Peyer's patch (tissue), 4 donors: ENCODE data around the gene MAPK1IP1L.

Experiments used
- POLR2A ChIP-seq, 2 donors: fragments of 450-650 bp; IDR thresholded peaks; one replicate each; pipeline ENCODE4 v1.5.1; 2017; ENCODE audit warnings: antibody characterized with exemption in 2 of 2, mild to moderate bottlenecking in 2 of 2, moderate library complexity in 2 of 2
- TF ChIP-seq, protein P1 (sequence below), 6 experiments: fragments of 450-650 bp in 4 of 6; fragments of 200-600 bp in 2 of 6; sonication (generic) in 1 of 6; IDR thresholded peaks; one replicate each; pipeline ENCODE4 v1.5.1; 2017 to 2019; ENCODE audit warnings: antibody characterized with exemption in 6 of 6, mild to moderate bottlenecking in 3 of 6, moderate library complexity in 1 of 6

DNA sequence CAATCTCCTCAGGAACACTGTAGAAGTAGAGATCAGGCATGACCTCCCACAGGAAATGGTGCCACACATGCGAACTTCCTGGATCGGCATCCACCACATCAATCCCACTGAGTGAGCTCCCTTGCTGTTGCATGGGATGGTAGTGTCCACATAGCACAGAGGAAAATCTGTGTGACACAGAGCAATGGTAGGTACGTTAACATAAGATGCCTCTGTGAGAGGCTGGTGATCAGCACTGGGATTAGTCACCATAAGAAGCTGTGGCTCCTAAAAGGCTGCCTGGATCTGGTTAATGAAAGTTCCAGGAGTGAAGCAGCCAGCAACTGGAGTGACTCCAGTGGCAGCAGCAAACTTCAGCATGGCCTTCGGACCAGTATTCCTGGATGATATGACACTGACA is 46.4 kb upstream of the MAPK1IP1L start:
- TF ChIP-seq, protein P1, sequence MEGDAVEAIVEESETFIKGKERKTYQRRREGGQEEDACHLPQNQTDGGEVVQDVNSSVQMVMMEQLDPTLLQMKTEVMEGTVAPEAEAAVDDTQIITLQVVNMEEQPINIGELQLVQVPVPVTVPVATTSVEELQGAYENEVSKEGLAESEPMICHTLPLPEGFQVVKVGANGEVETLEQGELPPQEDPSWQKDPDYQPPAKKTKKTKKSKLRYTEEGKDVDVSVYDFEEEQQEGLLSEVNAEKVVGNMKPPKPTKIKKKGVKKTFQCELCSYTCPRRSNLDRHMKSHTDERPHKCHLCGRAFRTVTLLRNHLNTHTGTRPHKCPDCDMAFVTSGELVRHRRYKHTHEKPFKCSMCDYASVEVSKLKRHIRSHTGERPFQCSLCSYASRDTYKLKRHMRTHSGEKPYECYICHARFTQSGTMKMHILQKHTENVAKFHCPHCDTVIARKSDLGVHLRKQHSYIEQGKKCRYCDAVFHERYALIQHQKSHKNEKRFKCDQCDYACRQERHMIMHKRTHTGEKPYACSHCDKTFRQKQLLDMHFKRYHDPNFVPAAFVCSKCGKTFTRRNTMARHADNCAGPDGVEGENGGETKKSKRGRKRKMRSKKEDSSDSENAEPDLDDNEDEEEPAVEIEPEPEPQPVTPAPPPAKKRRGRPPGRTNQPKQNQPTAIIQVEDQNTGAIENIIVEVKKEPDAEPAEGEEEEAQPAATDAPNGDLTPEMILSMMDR (IDR thresholded peaks at IDR 0.05), result no peak
- TF ChIP-seq POLR2A (IDR thresholded peaks at IDR 0.05), result no peak
